HepG2 (cell line): ENCODE results near the gene CD151. TPM values are rescaled to one million over a fixed set of nuclear protein-coding genes. Genes with fewer than 3 reads are reported as not detected.
A peak's percentile ranks its signal among the peaks of the same experiment; 100 is the strongest.

Source experiments
- ATF7 ChIP-seq, 2 experiments: fragments of 450-650 bp in 1 of 2; sonication (generic) in 1 of 2; formaldehyde crosslinking in 1 of 2; IDR thresholded peaks; 2 replicates each; pipeline versions ENCODE4 v1.4.0 to v1.6.1; 2016 to 2020; ENCODE audit warnings: antibody characterized with exemption in 1 of 2, mild to moderate bottlenecking in 1 of 2, missing genetic modification reagents in 1 of 2
- CENPX ChIP-seq: sonication (generic); formaldehyde crosslinking; IDR thresholded peaks from 2 replicates; pipeline ENCODE4 v1.9.0; 2021; ENCODE audit warnings: mild to moderate bottlenecking, missing genetic modification reagents, moderate library complexity
- FOSL1 ChIP-seq: sonication (generic); formaldehyde crosslinking; IDR thresholded peaks from 2 replicates; pipeline ENCODE4 v1.9.0; 2021; ENCODE audit warnings: missing genetic modification reagents, borderline replicate concordance
- FOXJ3 ChIP-seq: sonication (generic); formaldehyde crosslinking; IDR thresholded peaks from 2 replicates; pipeline ENCODE4 v1.4.0; 2020; ENCODE audit warnings: missing genetic modification reagents, mild to moderate bottlenecking, borderline replicate concordance
- FOXO4 ChIP-seq: sonication (generic); formaldehyde crosslinking; conservative IDR thresholded peaks from 2 replicates; pipeline ENCODE4 v1.8.1; 2023; ENCODE audit warnings: missing genetic modification reagents
- GABPA ChIP-seq, 2 experiments: IDR thresholded peaks; 2 replicates each; pipeline ENCODE4 v1.6.1; 2011 to 2016; ENCODE audit warnings: low read depth in 2 of 2, low read length in 1 of 2, missing biosample characterization in 1 of 2, missing genetic modification characterization in 1 of 2
- HNRNPL ChIP-seq: fragments of 200-400 bp; formaldehyde crosslinking; IDR thresholded peaks from 2 replicates; pipeline ENCODE4 v1.6.1; 2017; ENCODE audit warnings: mild to moderate bottlenecking, low read depth, low read length
- MEIS1 ChIP-seq: sonication (generic); formaldehyde crosslinking; IDR thresholded peaks from 2 replicates; pipeline ENCODE4 v1.9.0; 2021; ENCODE audit warnings: mild to moderate bottlenecking, missing genetic modification reagents, moderate library complexity, borderline replicate concordance
- MXI1 ChIP-seq: IDR thresholded peaks from 3 replicates; pipeline ENCODE4 v1.6.1; 2012; ENCODE audit warnings: low read depth, low read length, inconsistent platforms, borderline replicate concordance
- NFIB ChIP-seq: sonication (generic); formaldehyde crosslinking; IDR thresholded peaks from 2 replicates; pipeline ENCODE4 v1.9.0; 2021; ENCODE audit warnings: missing genetic modification reagents, mild to moderate bottlenecking, borderline replicate concordance
- NR1H2 ChIP-seq: sonication (generic); formaldehyde crosslinking; IDR thresholded peaks from 2 replicates; pipeline ENCODE4 v1.8.1; 2022; ENCODE audit warnings: low read depth, missing genetic modification reagents, borderline replicate concordance
- SMARCC2 ChIP-seq: fragments of 450-650 bp; IDR thresholded peaks from 2 replicates; pipeline ENCODE4 v1.6.1; 2017; ENCODE audit warnings: antibody characterized with exemption, mild to moderate bottlenecking
- SRSF9 ChIP-seq: fragments of 200-400 bp; formaldehyde crosslinking; IDR thresholded peaks from 2 replicates; pipeline ENCODE4 v1.6.1; 2018; ENCODE audit warnings: borderline replicate concordance, mild to moderate bottlenecking, low read depth, low read length; ENCODE audit not compliant: insufficient read depth, poor library complexity, severe bottlenecking
- TRIM22 ChIP-seq: fragments of 450-650 bp; IDR thresholded peaks from 2 replicates; pipeline ENCODE4 v1.6.1; 2017
- ZBTB1 ChIP-seq: sonication (generic); formaldehyde crosslinking; IDR thresholded peaks from 2 replicates; pipeline ENCODE4 v1.4.0; 2020; ENCODE audit warnings: missing genetic modification reagents, borderline replicate concordance
- ZFP62 ChIP-seq: sonication (generic); formaldehyde crosslinking; IDR thresholded peaks from 2 replicates; pipeline ENCODE4 v1.4.0; 2020; ENCODE audit warnings: missing genetic modification reagents
- ZNF337 ChIP-seq: sonication (generic); formaldehyde crosslinking; IDR thresholded peaks from 2 replicates; pipeline ENCODE4 v1.5.1; 2020; ENCODE audit warnings: missing genetic modification reagents, low read depth, mild to moderate bottlenecking, borderline replicate concordance
- ZNF432 ChIP-seq: sonication (generic); formaldehyde crosslinking; IDR thresholded peaks from 2 replicates; pipeline ENCODE4 v1.5.0; 2020; ENCODE audit warnings: missing genetic modification reagents, mild to moderate bottlenecking, borderline replicate concordance
- ZNF513 ChIP-seq: sonication (generic); formaldehyde crosslinking; conservative IDR thresholded peaks from 2 replicates; pipeline ENCODE4 v1.5.0; 2020; ENCODE audit warnings: missing genetic modification reagents
- ZNF597 ChIP-seq: sonication (generic); formaldehyde crosslinking; IDR thresholded peaks from 2 replicates; pipeline ENCODE4 v1.5.0; 2020; ENCODE audit warnings: missing genetic modification reagents
- polyA plus RNA-seq, 8 experiments: library from polyadenylated mRNA; depleted of rRNA in 3 of 8; stranded (reverse) in 7 of 8; unstranded in 1 of 8; fragments of >200 nt; fragmentation: Illumina TruSeq in 4 of 8; extraction: Trizol in 4 of 8; gene quantifications; 2 replicates each; pipeline versions ENCODE4 v1.2.1 to v1.2.3, GENCODE V29; 2011 to 2016; ENCODE audit warnings: low read depth in 4 of 8, missing spikeins in 1 of 8, mixed read lengths in 1 of 8; ENCODE audit not compliant: insufficient read depth in 1 of 8
- total RNA-seq, 5 experiments: library from RNA; depleted of rRNA; stranded (reverse); fragments of >200 nt; fragmentation: Illumina TruSeq; extraction: Trizol; gene quantifications; 2 replicates each; pipeline ENCODE4 v1.2.3, GENCODE V29; 2016; ENCODE audit warnings: low read depth in 1 of 5
- TF ChIP-seq, protein P1 (sequence below): sonication (generic); formaldehyde crosslinking; IDR thresholded peaks from 2 replicates; pipeline ENCODE4 v1.5.0; 2020; ENCODE audit warnings: missing genetic modification reagents

CD151 gene
- total and polyA plus RNA-seq, 2 of the 13 experiments (the other 11 are each of a cell fraction or from before 2014, with no cell fraction given): 125 to 197 TPM

DNA sequence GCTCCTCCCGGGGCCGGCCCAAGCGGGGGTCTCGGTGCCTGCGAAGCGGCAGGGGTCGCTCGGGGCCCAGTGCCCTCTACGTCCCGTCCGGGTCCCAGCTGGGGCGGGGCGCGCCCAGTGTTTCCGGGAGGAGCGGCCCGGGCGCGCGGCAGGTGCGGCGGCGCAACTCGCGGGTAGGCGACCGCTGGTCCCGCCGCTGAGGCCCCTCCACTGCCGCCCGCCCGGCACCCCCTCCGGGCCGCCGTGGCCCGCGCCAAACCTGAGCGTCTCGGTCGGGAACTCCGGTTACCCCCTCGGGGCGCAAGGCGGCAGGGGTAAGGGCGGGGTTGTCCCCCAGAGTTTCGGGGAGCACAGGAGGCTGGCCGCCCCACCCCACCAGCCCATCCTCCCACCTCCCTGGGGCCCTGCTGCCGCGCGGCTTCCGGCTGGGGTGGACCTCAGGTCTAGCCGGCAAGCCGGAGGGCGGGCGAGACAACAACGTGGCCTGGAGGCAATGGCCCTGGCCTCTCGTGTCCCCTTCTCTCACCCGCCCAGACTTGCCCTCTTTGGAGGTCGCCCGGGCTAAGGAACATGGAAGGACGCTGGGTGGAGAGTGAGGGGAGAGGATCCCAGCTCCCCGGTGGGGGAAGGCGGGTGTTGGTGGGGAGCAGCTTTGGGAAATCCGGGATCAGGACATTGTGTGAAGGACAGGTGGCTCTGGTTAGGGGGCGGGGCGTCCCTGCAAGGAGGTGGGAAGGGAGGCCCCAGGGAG is 5.4 kb upstream of the CD151 start (continued):
- TF ChIP-seq ZNF337 (CRISPR knock-in tag) (no peak), FOXJ3 (CRISPR knock-in tag) (no peak), ATF7 (IDR thresholded peaks at IDR 0.05) (no peak), ATF7 (CRISPR knock-in tag; IDR thresholded peaks at IDR 0.05) (no peak), ZNF513 (CRISPR knock-in tag) (no peak), ZNF597 (no peak), TRIM22 (no peak), MEIS1 (no peak), FOSL1 (CRISPR knock-in tag) (no peak), ZFP62 (CRISPR knock-in tag) (no peak), FOXO4 (CRISPR knock-in tag) (no peak), NR1H2 (CRISPR knock-in tag) (no peak), ZBTB1 (CRISPR knock-in tag) (no peak), SMARCC2 (no peak), SRSF9 (no peak), GABPA (IDR thresholded peaks at IDR 0.05; ENCODE audit: low read depth, low read length) (no peak), GABPA (CRISPR knock-in tag; IDR thresholded peaks at IDR 0.05; ENCODE audit: low read depth) (peak; percentile 71), HNRNPL (no peak), NFIB (CRISPR knock-in tag) (no peak), ZNF432 (CRISPR knock-in tag) (no peak), MXI1 (peak; percentile 57; the same call in 1 of the 3 replicates), CENPX (CRISPR knock-in tag) (no peak)
- TF ChIP-seq, protein P1, sequence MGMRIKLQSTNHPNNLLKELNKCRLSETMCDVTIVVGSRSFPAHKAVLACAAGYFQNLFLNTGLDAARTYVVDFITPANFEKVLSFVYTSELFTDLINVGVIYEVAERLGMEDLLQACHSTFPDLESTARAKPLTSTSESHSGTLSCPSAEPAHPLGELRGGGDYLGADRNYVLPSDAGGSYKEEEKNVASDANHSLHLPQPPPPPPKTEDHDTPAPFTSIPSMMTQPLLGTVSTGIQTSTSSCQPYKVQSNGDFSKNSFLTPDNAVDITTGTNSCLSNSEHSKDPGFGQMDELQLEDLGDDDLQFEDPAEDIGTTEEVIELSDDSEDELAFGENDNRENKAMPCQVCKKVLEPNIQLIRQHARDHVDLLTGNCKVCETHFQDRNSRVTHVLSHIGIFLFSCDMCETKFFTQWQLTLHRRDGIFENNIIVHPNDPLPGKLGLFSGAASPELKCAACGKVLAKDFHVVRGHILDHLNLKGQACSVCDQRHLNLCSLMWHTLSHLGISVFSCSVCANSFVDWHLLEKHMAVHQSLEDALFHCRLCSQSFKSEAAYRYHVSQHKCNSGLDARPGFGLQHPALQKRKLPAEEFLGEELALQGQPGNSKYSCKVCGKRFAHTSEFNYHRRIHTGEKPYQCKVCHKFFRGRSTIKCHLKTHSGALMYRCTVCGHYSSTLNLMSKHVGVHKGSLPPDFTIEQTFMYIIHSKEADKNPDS (CRISPR knock-in tag): no peak
